ENCODE data around the gene VIL1. TPM values are rescaled to one million over a fixed set of nuclear protein-coding genes. Genes with fewer than 3 reads are reported as not detected.

The VIL1 gene
- total RNA-seq, 6 donors from 2014 or later: 0.29 to 0.76 (median 0.40) TPM; not detected in 3

DNA sequence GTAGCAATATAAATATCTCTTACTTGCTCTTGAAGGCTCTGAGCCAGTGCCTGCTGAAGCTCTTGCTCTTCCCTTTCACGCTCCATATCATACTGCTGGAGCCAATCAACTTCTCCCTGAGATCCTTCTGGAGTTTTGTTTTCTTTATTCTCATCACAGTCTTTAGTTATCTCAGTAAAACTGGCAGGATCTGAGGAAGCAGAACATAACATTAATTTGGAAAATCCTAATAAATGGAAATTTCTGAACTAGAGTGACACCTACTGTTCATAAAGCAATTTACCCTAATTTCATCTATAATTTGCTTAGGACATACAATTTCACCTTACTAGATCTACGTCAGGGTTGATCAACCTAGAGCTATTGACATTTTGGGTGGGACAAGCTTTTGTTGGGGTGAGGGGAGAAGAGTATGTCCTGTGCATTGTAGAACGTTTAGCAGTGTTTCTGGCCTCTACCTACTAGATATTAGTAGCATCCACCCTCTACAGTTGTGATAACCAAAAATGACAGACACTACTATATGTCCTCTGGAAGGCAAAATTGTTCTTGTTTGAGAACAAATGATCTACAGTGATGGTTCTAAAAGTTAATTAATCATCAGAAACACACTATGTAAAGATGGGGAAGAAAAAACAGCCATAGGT lies 47.2 kb downstream of the VIL1 start:
- 39 to 41% methylated on average over 3 of the region's 3 CpGs for WGBS, 2 donors
- TF ChIP-seq, protein P1, sequence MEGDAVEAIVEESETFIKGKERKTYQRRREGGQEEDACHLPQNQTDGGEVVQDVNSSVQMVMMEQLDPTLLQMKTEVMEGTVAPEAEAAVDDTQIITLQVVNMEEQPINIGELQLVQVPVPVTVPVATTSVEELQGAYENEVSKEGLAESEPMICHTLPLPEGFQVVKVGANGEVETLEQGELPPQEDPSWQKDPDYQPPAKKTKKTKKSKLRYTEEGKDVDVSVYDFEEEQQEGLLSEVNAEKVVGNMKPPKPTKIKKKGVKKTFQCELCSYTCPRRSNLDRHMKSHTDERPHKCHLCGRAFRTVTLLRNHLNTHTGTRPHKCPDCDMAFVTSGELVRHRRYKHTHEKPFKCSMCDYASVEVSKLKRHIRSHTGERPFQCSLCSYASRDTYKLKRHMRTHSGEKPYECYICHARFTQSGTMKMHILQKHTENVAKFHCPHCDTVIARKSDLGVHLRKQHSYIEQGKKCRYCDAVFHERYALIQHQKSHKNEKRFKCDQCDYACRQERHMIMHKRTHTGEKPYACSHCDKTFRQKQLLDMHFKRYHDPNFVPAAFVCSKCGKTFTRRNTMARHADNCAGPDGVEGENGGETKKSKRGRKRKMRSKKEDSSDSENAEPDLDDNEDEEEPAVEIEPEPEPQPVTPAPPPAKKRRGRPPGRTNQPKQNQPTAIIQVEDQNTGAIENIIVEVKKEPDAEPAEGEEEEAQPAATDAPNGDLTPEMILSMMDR (IDR thresholded peaks at IDR 0.05): peak; percentile 22 to 52 (median 38)
- TF ChIP-seq POLR2AphosphoS5 (IDR thresholded peaks at IDR 0.05) (no peak), EP300 (IDR thresholded peaks at IDR 0.05) (no peak), POLR2A (IDR thresholded peaks at IDR 0.05) (no peak)
- ATAC-seq (ENCODE audit: low FRiP score in 2 of 2) (peak in 1 of 2 donors; percentile 35), DNase-seq (no peak)
- Histone ChIP-seq H3K4me1 (no peaks in the 10 kb centered on the region), H3K27me3 (no peaks in the 10 kb centered on the region), H3K4me3 (no peak overlapping the region), H3K36me3 (peaks cover 4 to 54% (median 13%) of the 10 kb centered on the region in 4 donors), H3K27ac (peak overlapping the region in 1 of 4 donors; percentile 16), H3K9me3 (no peaks in the 10 kb centered on the region)

GRCh38 chr2:218470448-218470847 lies 51.5 kb downstream of the VIL1 start:
- Histone ChIP-seq H3K27ac (no peak overlapping the region), H3K4me3 (no peak overlapping the region), H3K9me3 (no peaks in the 10 kb centered on the region), H3K27me3 (no peaks in the 10 kb centered on the region), H3K4me1 (no peaks in the 10 kb centered on the region), H3K36me3 (peaks cover 0 to 57% (median 5%) of the 10 kb centered on the region in 4 donors)
- DNase-seq: no peak
- WGBS, 2 donors: 0 to 5% methylated on average over 1 of the region's 1 CpG
- TF ChIP-seq EP300 (IDR thresholded peaks at IDR 0.05) (no peak), POLR2A (IDR thresholded peaks at IDR 0.05) (no peak), POLR2AphosphoS5 (IDR thresholded peaks at IDR 0.05) (no peak)
- TF ChIP-seq, protein P1 (IDR thresholded peaks at IDR 0.05): no peak
- ATAC-seq (ENCODE audit: low FRiP score in 2 of 2): no peak

GRCh38 chr2:218471036-218471435 lies 52.1 kb downstream of the VIL1 start:
- WGBS, 2 donors: 58 to 75% methylated on average over 2 of the region's 2 CpGs
- Histone ChIP-seq H3K4me3 (no peak overlapping the region), H3K27ac (no peak overlapping the region), H3K4me1 (no peaks in the 10 kb centered on the region), H3K27me3 (no peaks in the 10 kb centered on the region), H3K9me3 (no peaks in the 10 kb centered on the region), H3K36me3 (peaks cover 0 to 58% (median 5%) of the 10 kb centered on the region in 4 donors)
- ATAC-seq (ENCODE audit: low FRiP score in 2 of 2) (peak in 1 of 2 donors; percentile 34), DNase-seq (no peak)
- TF ChIP-seq, protein P1 (IDR thresholded peaks at IDR 0.05): no peak
- no peak for TF ChIP-seq EP300 (IDR thresholded peaks at IDR 0.05)
- no peak for TF ChIP-seq POLR2A (IDR thresholded peaks at IDR 0.05)
- TF ChIP-seq POLR2AphosphoS5 (IDR thresholded peaks at IDR 0.05): no peak

- H3K27ac ChIP-seq: no peak overlapping the region
- 60 to 77% methylated on average over 5 of the region's 5 CpGs for WGBS, 2 donors
- peak in 1 of 2 donors; percentile 33 for DNase-seq
- peaks cover 0 to 62% (median 5%) of the 10 kb centered on the region in 4 donors for H3K36me3 ChIP-seq
- peak in 1 of 2 donors; percentile 82 for ATAC-seq (ENCODE audit: low FRiP score in 2 of 2)
- no peaks in the 10 kb centered on the region for H3K9me3 ChIP-seq
- peaks cover 0 to 8% (median 0%) of the 10 kb centered on the region in 4 donors for H3K4me1 ChIP-seq
- TF ChIP-seq, protein P1 (IDR thresholded peaks at IDR 0.05): no peak
- TF ChIP-seq POLR2AphosphoS5 (IDR thresholded peaks at IDR 0.05) (no peak), EP300 (IDR thresholded peaks at IDR 0.05) (no peak), POLR2A (IDR thresholded peaks at IDR 0.05) (no peak)
- H3K27me3 ChIP-seq: no peaks in the 10 kb centered on the region
- no peak overlapping the region for H3K4me3 ChIP-seq
Observed at GRCh38 chr2:218471982-218472381, 53.1 kb downstream of the VIL1 start.

GRCh38 chr2:218472988-218473387 lies 54.1 kb downstream of the VIL1 start:
- Histone ChIP-seq H3K4me3 (no peak overlapping the region), H3K27me3 (no peaks in the 10 kb centered on the region), H3K36me3 (peaks cover 0 to 63% (median 5%) of the 10 kb centered on the region in 4 donors), H3K4me1 (peaks cover 0 to 8% (median 0%) of the 10 kb centered on the region in 4 donors), H3K27ac (no peak overlapping the region), H3K9me3 (no peaks in the 10 kb centered on the region)
- ATAC-seq (ENCODE audit: low FRiP score in 2 of 2): peak in 1 of 2 donors; percentile 70
- no peak for TF ChIP-seq EP300 (IDR thresholded peaks at IDR 0.05)
- TF ChIP-seq POLR2A (IDR thresholded peaks at IDR 0.05): no peak
- no peak for TF ChIP-seq POLR2AphosphoS5 (IDR thresholded peaks at IDR 0.05)
- TF ChIP-seq, protein P1 (IDR thresholded peaks at IDR 0.05): no peak
- no peak for DNase-seq
